ENCODE data around the gene DEGS2.

- TF ChIP-seq CTCF (IDR thresholded peaks at IDR 0.05) (no peak), EZH2 (IDR thresholded peaks at IDR 0.05; ENCODE audit: borderline replicate concordance, insufficient read depth, low read depth, low read length, poor library complexity, severe bottlenecking) (no peak)
These were observed 52.2 kb downstream of the DEGS2 start for GRCh38 chr14:100107236-100107635.

Data from B cell (primary cell).